ENCODE measurements around the gene HSPA1A. TPM values are rescaled to one million over a fixed set of nuclear protein-coding genes. Genes with fewer than 3 reads are reported as not detected.
"Not testable (repeated sequence)": the region's sequence is repeated elsewhere in the genome, so short reads cannot be mapped to it uniquely, and the experiment has no call there.

The HSPA1A gene
- total RNA-seq, 1 donor from 2014 or later, result 116 TPM

DNA sequence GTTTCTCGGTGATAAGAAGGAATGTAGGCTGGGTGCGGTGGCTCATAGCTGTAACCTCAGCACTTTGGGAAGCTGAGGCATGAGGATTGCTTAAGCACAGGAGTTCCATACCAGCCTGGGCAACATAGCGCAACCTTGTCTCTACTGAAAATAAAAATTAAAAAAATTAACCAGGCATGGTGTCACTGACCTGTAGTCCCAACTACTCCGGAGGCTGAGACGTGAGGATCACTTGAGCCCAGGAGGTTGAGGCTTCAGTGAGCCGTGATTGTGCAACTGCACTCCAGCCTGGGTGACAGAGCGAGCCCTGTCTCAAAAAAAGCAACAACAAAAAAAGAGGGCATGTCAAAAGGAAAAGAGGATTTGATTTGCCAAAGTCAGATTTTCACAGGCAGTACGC is 43.4 kb downstream of the HSPA1A start:
- TF ChIP-seq, protein P1, sequence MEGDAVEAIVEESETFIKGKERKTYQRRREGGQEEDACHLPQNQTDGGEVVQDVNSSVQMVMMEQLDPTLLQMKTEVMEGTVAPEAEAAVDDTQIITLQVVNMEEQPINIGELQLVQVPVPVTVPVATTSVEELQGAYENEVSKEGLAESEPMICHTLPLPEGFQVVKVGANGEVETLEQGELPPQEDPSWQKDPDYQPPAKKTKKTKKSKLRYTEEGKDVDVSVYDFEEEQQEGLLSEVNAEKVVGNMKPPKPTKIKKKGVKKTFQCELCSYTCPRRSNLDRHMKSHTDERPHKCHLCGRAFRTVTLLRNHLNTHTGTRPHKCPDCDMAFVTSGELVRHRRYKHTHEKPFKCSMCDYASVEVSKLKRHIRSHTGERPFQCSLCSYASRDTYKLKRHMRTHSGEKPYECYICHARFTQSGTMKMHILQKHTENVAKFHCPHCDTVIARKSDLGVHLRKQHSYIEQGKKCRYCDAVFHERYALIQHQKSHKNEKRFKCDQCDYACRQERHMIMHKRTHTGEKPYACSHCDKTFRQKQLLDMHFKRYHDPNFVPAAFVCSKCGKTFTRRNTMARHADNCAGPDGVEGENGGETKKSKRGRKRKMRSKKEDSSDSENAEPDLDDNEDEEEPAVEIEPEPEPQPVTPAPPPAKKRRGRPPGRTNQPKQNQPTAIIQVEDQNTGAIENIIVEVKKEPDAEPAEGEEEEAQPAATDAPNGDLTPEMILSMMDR (conservative IDR thresholded peaks at IDR 0.05; ENCODE audit: low read depth, low read length), result no peak
- no peak for DNase-seq (ENCODE audit: low read depth)
- no peak overlapping the region for H3K4me3 ChIP-seq (ENCODE audit: low read depth, low read length)

DNA sequence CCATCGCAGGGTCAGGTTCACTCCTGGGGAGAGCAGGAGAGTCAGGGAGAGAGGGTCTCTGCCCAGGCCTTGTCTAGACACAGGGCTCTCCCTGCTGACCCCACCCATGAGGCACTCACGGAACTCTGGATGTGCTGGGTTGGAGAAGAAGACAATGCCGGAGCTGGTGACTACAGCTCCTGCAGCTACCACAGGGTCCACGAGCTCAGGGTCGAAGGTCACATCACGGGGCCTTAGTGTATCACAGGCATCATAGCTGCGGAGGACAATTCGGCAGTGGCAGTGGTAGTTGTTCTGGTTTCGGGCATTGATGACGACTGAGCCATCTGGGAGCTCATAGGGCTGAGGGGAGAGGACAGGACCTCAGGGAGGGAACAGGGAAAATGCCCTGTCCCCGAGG is 44.6 kb downstream of the HSPA1A start:
- no peak overlapping the region for H3K4me3 ChIP-seq (ENCODE audit: low read depth, low read length)
- no peak for DNase-seq (ENCODE audit: low read depth)
- TF ChIP-seq, protein P1 (conservative IDR thresholded peaks at IDR 0.05; ENCODE audit: low read depth, low read length), result no peak

DNA sequence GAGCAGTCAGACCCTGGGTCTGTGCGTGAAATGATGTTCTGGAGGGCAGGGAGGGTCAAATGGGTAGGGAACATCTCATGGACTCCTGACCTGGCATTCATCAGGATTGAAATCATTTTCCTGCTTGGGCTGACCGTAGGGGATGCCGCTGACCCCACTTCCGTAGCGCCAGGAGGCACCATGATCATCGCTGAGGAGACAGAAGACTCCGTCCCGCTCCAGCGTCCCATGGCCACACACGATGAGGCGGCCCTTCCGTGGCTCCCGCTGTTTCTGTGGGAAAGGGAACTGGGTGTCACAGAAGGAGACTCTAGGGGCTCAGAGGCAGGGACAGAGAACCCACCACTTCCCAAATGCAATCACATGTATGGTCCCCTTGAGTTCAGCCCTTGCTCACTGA is 45.0 kb downstream of the HSPA1A start:
- TF ChIP-seq, protein P1 (conservative IDR thresholded peaks at IDR 0.05; ENCODE audit: low read depth, low read length), result no peak
- no peak overlapping the region for H3K4me3 ChIP-seq (ENCODE audit: low read depth, low read length)
- no peak for DNase-seq (ENCODE audit: low read depth)

DNA sequence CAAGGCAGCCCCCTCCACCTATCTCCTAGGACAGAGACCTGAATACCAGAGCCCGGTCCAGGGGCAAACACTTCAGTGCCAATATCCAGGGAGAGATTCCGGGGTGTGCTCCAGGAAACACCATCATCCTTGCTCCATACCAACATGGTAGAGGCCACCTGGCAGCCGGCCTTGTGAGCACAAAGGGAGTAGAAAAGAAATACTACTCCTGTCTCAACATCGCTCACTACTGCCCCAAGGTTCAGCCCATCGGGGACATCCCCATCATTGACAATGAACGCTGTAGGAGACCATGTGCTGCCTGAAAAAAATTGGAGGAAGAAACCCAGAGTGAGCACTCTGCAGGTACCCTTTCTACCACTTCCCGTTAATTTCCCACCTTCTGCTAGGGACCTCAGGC is 45.8 kb downstream of the HSPA1A start:
- DNase-seq (ENCODE audit: low read depth), result no peak
- TF ChIP-seq, protein P1 (conservative IDR thresholded peaks at IDR 0.05; ENCODE audit: low read depth, low read length), result no peak
- H3K4me3 ChIP-seq (ENCODE audit: low read depth, low read length), result no peak overlapping the region

DNA sequence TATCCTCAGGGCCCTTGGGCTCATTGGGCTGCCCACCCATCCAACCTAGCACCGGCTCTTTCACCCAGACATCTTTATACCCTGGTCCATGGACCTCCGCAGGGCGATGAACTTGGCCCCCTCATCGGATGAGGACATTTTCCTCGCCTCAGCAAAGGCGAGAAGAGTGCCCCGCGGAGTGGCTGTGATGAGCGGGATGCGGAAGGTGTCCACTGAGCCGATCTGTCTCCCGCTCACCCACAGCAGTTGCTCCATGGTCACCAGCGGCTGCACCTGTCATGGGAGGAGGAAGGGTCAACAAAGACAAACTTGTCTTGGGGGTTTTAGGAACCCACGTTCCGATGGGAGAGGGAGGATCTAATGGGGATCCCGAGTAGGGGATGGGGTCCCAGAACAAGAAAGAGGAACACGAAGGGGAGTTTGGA is 46.6 kb downstream of the HSPA1A start:
- TF ChIP-seq, protein P1 (conservative IDR thresholded peaks at IDR 0.05; ENCODE audit: low read depth, low read length), result no peak
- DNase-seq (ENCODE audit: low read depth), result no peak
- peak overlapping the region; percentile 90 for H3K4me3 ChIP-seq (ENCODE audit: low read depth, low read length)

DNA sequence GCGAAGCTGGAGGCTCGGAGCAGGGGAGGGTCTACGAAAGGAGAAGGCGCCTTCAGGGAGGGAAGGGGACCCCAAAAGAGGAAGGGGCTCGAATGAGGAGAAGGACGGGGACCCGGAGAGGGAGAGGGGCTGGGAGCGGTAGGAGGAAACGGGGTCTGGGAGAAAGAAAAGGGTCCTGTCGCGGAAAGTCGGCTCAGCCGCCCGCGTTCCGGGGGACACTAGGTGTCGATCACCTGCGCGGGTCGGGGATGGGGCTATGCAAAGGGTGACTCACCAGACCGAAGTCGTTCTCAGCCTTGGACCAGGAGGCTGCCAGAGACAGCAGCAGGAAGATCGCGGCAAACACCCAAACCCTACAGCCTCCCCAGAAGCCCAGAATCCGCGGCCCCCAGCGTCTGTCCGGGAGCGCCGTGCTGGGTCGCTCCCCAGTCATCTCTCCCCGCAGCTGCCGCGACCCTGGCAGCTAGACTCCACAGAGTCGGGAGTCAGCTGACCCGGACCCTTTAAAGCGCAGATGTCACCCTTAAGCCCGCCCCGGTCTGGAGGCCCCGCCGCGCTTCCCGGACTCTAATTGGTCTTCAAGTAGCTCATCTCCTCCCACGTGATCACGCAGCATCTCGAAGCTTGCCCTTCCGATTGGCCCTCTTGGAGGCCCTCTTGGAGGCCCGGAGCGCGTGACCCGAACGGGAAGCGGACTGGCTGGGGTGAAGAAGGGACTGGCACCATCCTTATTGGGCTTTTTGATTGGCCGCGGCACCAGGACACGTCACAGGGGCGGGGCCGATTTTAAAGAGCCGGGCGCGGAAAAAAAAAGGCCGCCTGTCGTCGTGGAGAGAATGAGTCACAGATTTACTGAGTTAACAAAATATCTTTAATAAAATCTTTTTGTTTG is 47.2 kb downstream of the HSPA1A start, which contains the start of gene NEU1:
Gene NEU1, minus strand, starts transcription at position 478 of the 892 bp plus-strand sequence. Its CDS starts 45 bp downstream, at position 433.
- TF ChIP-seq, protein P1 (conservative IDR thresholded peaks at IDR 0.05; ENCODE audit: low read depth, low read length), result no peak
- DNase-seq (ENCODE audit: low read depth), result peak; percentile 99
- H3K4me3 ChIP-seq (ENCODE audit: low read depth, low read length), result peak within 1 kb of the TSS; percentile 90

DNA sequence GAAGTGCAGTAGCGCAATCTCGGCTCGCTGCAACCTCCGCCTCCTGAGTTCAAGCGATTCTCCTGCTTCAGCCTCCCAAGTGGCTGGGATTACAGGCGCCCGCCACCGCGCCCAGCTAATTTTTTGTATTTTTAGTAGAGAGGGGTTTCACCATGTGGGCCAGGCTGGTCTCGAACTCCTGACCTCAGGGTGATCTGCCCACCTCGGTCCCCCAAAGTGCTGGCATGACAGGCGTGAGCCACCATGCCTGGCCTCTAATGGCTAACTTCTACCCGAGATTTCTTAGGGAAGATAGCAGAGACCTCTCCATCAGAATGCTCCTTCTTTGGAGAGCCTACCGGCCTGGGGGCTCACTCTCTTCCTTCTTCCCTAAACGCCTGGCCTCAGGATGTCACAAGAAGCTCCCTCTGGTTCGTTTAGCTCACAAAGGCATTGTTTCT is 48.8 kb downstream of the HSPA1A start:
- DNase-seq (ENCODE audit: low read depth), result not testable (repeated sequence)
- peak overlapping the region; percentile 59 for H3K4me3 ChIP-seq (ENCODE audit: low read depth, low read length)

Measured in epithelial cell of proximal tubule (primary cell).